Prostate gland (tissue), 2 donors: ENCODE data around the gene GOLGA7B. TPM values are rescaled to one million over a fixed set of nuclear protein-coding genes. Genes with fewer than 3 reads are reported as not detected.

ENCODE experiments used
- DNase-seq: peaks from one replicate; pipeline ENCODE4 v3.0.0-alpha.2; 2019; ENCODE audit warnings: low spot score
- H3K27ac ChIP-seq, 2 donors: fragments of 200-600 bp; sonication (generic); 2 replicates each; pipeline ENCODE4 v1.5.1; 2017 to 2019
- H3K27me3 ChIP-seq: fragments of 200-600 bp; sonication (generic); replicated peaks from 2 replicates; pipeline ENCODE4 v1.5.1; 2019; ENCODE audit not compliant: insufficient read depth
- H3K36me3 ChIP-seq, 2 donors: fragments of 200-600 bp; sonication (generic); 1 replicate in 1 of 2; 2 replicates in 1 of 2; pipeline versions ENCODE4 v1.5.1 to v1.8.1; 2017 to 2019
- H3K4me1 ChIP-seq: fragments of 200-600 bp; sonication (generic); replicated peaks from 2 replicates; pipeline ENCODE4 v1.5.1; 2019
- H3K4me3 ChIP-seq, 2 donors: fragments of 200-600 bp; sonication (generic); 2 replicates each; pipeline ENCODE4 v1.5.1; 2017 to 2019
- H3K9me3 ChIP-seq: fragments of 200-600 bp; sonication (generic); 2 replicates; pipeline ENCODE4 v1.5.1; 2017
- CTCF ChIP-seq, 4 experiments: fragments of 200-600 bp in 2 of 4; fragments of 450-650 bp in 2 of 4; sonication (generic) in 2 of 4; IDR thresholded peaks; 1 replicate in 3 of 4; 2 replicates in 1 of 4; pipeline ENCODE4 v1.5.1; 2016 to 2019; ENCODE audit warnings: antibody characterized with exemption in 4 of 4, mild to moderate bottlenecking in 2 of 4, moderate library complexity in 2 of 4
- POLR2A ChIP-seq: fragments of 450-650 bp; IDR thresholded peaks from one replicate; pipeline ENCODE4 v1.6.1; 2016; ENCODE audit warnings: antibody characterized with exemption, mild to moderate bottlenecking
- POLR2AphosphoS5 ChIP-seq: sonication (generic); formaldehyde crosslinking; IDR thresholded peaks from one replicate; pipeline ENCODE4 v1.6.1; 2017; ENCODE audit warnings: antibody characterized with exemption
- WGBS: methylation state at CpG from one replicate; pipeline ENCODE4 v1.1.5; 2018; 5-methylcytosine and 5-hydroxymethylcytosine counted together
- intact Hi-C: fragments of 100-400 bp; cut with DNase I; formaldehyde crosslinking; loops from one replicate; pipeline ENCODE4 v1.14.2; 2022
- total RNA-seq, 2 donors: library from RNA; depleted of rRNA; stranded (reverse); fragments of >200 nt; gene quantifications; one replicate each; pipeline ENCODE4 v1.1.0, GENCODE V29; 2016

GOLGA7B gene
- total RNA-seq, 2 donors from 2014 or later = 0.23 TPM

- Histone ChIP-seq H3K4me1 (no peaks in the 10 kb centered on the region), H3K27me3 (no peaks in the 10 kb centered on the region), H3K4me3 (no peak overlapping the region), H3K36me3 (no peaks in the 10 kb centered on the region), H3K9me3 (no peaks in the 10 kb centered on the region), H3K27ac (no peak overlapping the region)
- DNase-seq = no peak
- intact Hi-C loops = no loop called here
- 82% methylated on average over 6 of the region's 6 CpGs for WGBS
- TF ChIP-seq CTCF (IDR thresholded peaks at IDR 0.05) = no peak
- TF ChIP-seq POLR2A = no peak
- no peak for TF ChIP-seq POLR2AphosphoS5
Measured at GRCh38 chr10:97887399-97887798, 37.8 kb downstream of the GOLGA7B start.

GRCh38 chr10:97888134-97888533, 38.5 kb downstream of the GOLGA7B start:
- WGBS = 92% methylated on average over 7 of the region's 7 CpGs
- intact Hi-C loops = no loop called here
- Histone ChIP-seq H3K9me3 (no peaks in the 10 kb centered on the region), H3K27me3 (no peaks in the 10 kb centered on the region), H3K4me3 (no peak overlapping the region), H3K36me3 (no peaks in the 10 kb centered on the region), H3K4me1 (no peaks in the 10 kb centered on the region), H3K27ac (no peak overlapping the region)
- no peak for DNase-seq
- TF ChIP-seq POLR2A (no peak), POLR2AphosphoS5 (no peak), CTCF (IDR thresholded peaks at IDR 0.05) (no peak)

- H3K27ac ChIP-seq = no peak overlapping the region
- no peak overlapping the region for H3K4me3 ChIP-seq
- 46% methylated on average over 12 of the region's 12 CpGs for WGBS
- no peaks in the 10 kb centered on the region for H3K36me3 ChIP-seq
- no peak for TF ChIP-seq POLR2AphosphoS5
- no peak for DNase-seq
- H3K27me3 ChIP-seq = no peaks in the 10 kb centered on the region
- intact Hi-C loops = no loop called here
- no peaks in the 10 kb centered on the region for H3K9me3 ChIP-seq
- H3K4me1 ChIP-seq = no peaks in the 10 kb centered on the region
Measured at GRCh38 chr10:97888641-97889262, 39.1 kb downstream of the GOLGA7B start.

GRCh38 chr10:97889461-97890265, 40.0 kb downstream of the GOLGA7B start:
- Histone ChIP-seq H3K36me3 (no peaks in the 10 kb centered on the region), H3K27me3 (no peaks in the 10 kb centered on the region), H3K27ac (no peak overlapping the region), H3K4me1 (no peaks in the 10 kb centered on the region), H3K9me3 (no peaks in the 10 kb centered on the region), H3K4me3 (no peak overlapping the region)
- no peak for TF ChIP-seq POLR2AphosphoS5
- DNase-seq = no peak
- intact Hi-C loops = no loop called here
- WGBS = 53% methylated on average over 18 of the region's 18 CpGs

GRCh38 chr10:97891497-97892167, 42.0 kb downstream of the GOLGA7B start:
- no peak for TF ChIP-seq POLR2AphosphoS5
- no peak for TF ChIP-seq CTCF (IDR thresholded peaks at IDR 0.05)
- TF ChIP-seq POLR2A = no peak
- no peak for DNase-seq
- Histone ChIP-seq H3K4me1 (no peaks in the 10 kb centered on the region), H3K27ac (no peak overlapping the region), H3K9me3 (no peaks in the 10 kb centered on the region), H3K27me3 (no peaks in the 10 kb centered on the region), H3K36me3 (no peaks in the 10 kb centered on the region), H3K4me3 (no peak overlapping the region)
- intact Hi-C loops = no loop called here
- 66% methylated on average over 17 of the region's 17 CpGs for WGBS
